Keratinocyte (primary cell): ENCODE results near the gene ESYT3.

Experiments used
- CTCF ChIP-seq, 3 experiments: IDR thresholded peaks in 1 of 3; conservative IDR thresholded peaks in 1 of 3; optimal IDR thresholded peaks in 1 of 3; 2 replicates in 2 of 3; 3 replicates in 1 of 3; pipeline versions ENCODE3 to v1.5.1; 2011; ENCODE audit warnings: low read length in 3 of 3, mild to moderate bottlenecking in 3 of 3, moderate library complexity in 2 of 3, control low read depth in 1 of 3, inconsistent platforms in 1 of 3; ENCODE audit not compliant: insufficient read depth in 2 of 3; ENCODE audit errors: extremely low read depth in 1 of 3
- EZH2 ChIP-seq: IDR thresholded peaks from one replicate; pipeline ENCODE4 v1.6.1; 2012; ENCODE audit warnings: inconsistent platforms, mild to moderate bottlenecking, low read length, moderate library complexity

- no peak for TF ChIP-seq CTCF (optimal IDR thresholded peaks at IDR 0.05 in 1 of 3, IDR thresholded peaks at IDR 0.05 in 1 of 3, conservative IDR thresholded peaks at IDR 0.05 in 1 of 3; ENCODE audit: extremely low read depth in 1 of 3, insufficient read depth in 2 of 3, low read length in 3 of 3)
- TF ChIP-seq EZH2 = no peak
Observed at GRCh38 chr3:138440121-138440521, 5.7 kb downstream of the ESYT3 start.
